ENCODE measurements around the gene ZBTB5. TPM values are rescaled to one million over a fixed set of nuclear protein-coding genes. Genes with fewer than 3 reads are reported as not detected.
A peak's percentile ranks its signal among the peaks of the same experiment; 100 is the strongest.
"Not testable (repeated sequence)": the region's sequence is repeated elsewhere in the genome, so short reads cannot be mapped to it uniquely, and the experiment has no call there.

Gene ZBTB5
- total and polyA plus RNA-seq, 2 of the 8 experiments (the other 6 are each of a cell fraction or from before 2014, with no cell fraction given) = 13.3 to 14.5 TPM

GRCh38 chr9:37473982-37474381 is 8.7 kb upstream of the ZBTB5 start:
- H4K5ac ChIP-seq (ENCODE audit: insufficient read length, low read depth, low read length); FAIRE-seq; H3K79me1 ChIP-seq (ENCODE audit: low read depth, low read length); H3K4me1 ChIP-seq (replicated peaks in 1 of 4; ENCODE audit: control insufficient read depth in 3 of 4, insufficient read depth in 4 of 4, low read length in 3 of 4); H4K8ac ChIP-seq (ENCODE audit: extremely low read depth, insufficient read depth, low read length); H2AK5ac ChIP-seq (ENCODE audit: low read depth, low read length); H3K4me3 ChIP-seq (ENCODE audit: extremely low read depth in 1 of 4, insufficient read depth in 2 of 4, low read depth in 3 of 4, low read length in 4 of 4); CTCF ChIA-PET (ENCODE audit: partially characterized antibody); H2AFZ ChIP-seq (ENCODE audit: low read length); H3K56ac ChIP-seq (replicated peaks; ENCODE audit: insufficient read length, low read depth, low read length); H3K23me2 ChIP-seq (ENCODE audit: low read depth, low read length); H3K27ac ChIP-seq (ENCODE audit: low read depth, low read length); H2BK5ac ChIP-seq (ENCODE audit: low read depth, low read length); H2BK120ac ChIP-seq (replicated peaks; ENCODE audit: low read depth, low read length); H3K9ac ChIP-seq (replicated peaks in 1 of 4; ENCODE audit: extremely low read depth in 1 of 4, low read depth in 3 of 4, low read length in 3 of 4); H3K4me2 ChIP-seq (ENCODE audit: insufficient read depth in 1 of 2, low read depth in 2 of 2, low read length in 2 of 2); H3K36me3 ChIP-seq (ENCODE audit: control insufficient read depth in 2 of 4, insufficient read depth in 4 of 4, low read length in 3 of 4); H4K91ac ChIP-seq (replicated peaks; ENCODE audit: insufficient read length, low read length); DNase-seq (ENCODE audit: low read depth in 1 of 2, low spot score in 2 of 2); H2BK15ac ChIP-seq (ENCODE audit: low read length); H3K18ac ChIP-seq (ENCODE audit: extremely low read depth, low read length); H3K79me2 ChIP-seq (ENCODE audit: control insufficient read depth in 1 of 2, insufficient read depth in 2 of 2, low read length in 2 of 2); H4K20me1 ChIP-seq (replicated peaks in 1 of 2; ENCODE audit: control insufficient read depth in 1 of 2, insufficient read depth in 2 of 2, low read length in 2 of 2); H2BK20ac ChIP-seq (ENCODE audit: low read length); H3K4ac ChIP-seq (replicated peaks; ENCODE audit: insufficient read length, low read depth, low read length); H3K23ac ChIP-seq (ENCODE audit: insufficient read length); H3K27me3 ChIP-seq (replicated peaks in 1 of 4; ENCODE audit: control insufficient read depth in 3 of 4, extremely low read depth in 1 of 4, insufficient read depth in 3 of 4, low read length in 3 of 4); H3K14ac ChIP-seq (ENCODE audit: insufficient read length): not testable (repeated sequence)
- 0 out of 2 replicates have a peak overlapping the region, but pooled peaks have one; percentile 95 for H2BK12ac ChIP-seq (ENCODE audit: low read depth, low read length)
- H3K9me3 ChIP-seq (ENCODE audit: insufficient read depth in 2 of 2, low read depth in 1 of 2, low read length in 1 of 2) = peaks cover 13 to 15% of the 10 kb centered on the region in 2 experiments; a peak in 3 of 4 replicates
- 63% methylated on average over 6 of the region's 6 CpGs; no CpG with 5 or more reads in 1 of the 2 experiments for WGBS, 2 experiments (ENCODE audit: extremely low coverage in 1 of 2, insufficient coverage in 1 of 2, insufficient read length in 1 of 2, insufficient replicate concordance in 2 of 2, low coverage in 1 of 2, low lambda C conversion rate in 2 of 2, missing lambda C conversion rate in 1 of 2)
- POLR2A ChIA-PET (ENCODE audit: partially characterized antibody) = interaction anchor here (2.2 kb wide), 1 partner anchor 8 kb away, joined by 12 read pairs; the partner anchor contains the start of gene ZBTB5

Measured in H1 (cell line).